Occipital lobe (tissue), 2 donors: ENCODE data around the gene ARAP2. TPM values are rescaled to one million over a fixed set of nuclear protein-coding genes. Genes with fewer than 3 reads are reported as not detected.

Experiments
- DNase-seq: peaks from one replicate; lab custom pipeline; 2025; lab: John Stamatoyannopoulos, UW
- total RNA-seq: library from RNA; depleted of rRNA; stranded (reverse); fragments of >200 nt; gene quantifications from one replicate; pipeline ENCODE4 v1.2.3, GENCODE V29; 2014

Gene ARAP2
- total RNA-seq, 1 donor from 2014 or later, result 91.2 TPM

DNA sequence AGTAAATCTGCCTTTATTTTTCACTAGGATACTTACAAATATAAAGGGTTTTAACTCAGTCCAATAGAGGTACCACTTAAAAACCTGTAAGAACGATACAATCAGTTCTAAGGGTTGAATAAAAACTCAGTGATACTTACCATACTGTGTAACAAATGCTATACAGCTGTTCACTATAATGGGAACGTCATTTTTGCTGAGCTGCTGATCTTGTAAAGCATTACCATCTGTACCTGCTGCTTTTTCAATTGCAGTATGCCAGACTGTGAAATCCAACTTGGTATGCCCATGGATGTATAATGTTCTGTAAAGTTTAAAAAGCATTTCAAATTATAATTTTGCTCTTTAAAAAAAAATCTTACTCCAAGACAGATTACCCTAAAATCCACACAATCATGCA lies 111.2 kb downstream of the ARAP2 start:
- DNase-seq, result no peak

DNA sequence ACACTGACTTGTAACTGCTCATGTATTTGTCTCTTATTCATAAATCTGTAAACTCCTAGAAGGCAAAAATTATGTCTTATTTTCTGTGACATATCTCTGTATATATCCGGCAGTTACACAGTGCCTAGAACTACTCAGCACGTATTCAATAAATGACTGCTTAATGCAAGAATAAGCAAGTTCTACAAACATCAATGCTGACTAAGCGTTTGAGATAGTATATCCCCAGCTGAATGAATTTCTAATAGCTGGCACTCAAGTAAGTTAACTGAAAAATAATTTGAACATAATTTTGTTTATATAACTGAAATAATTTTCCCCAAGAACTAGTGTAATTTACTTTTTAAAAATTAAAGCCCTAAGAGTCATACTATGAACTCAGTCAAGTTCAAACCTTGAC lies 113.7 kb downstream of the ARAP2 start:
- no peak for DNase-seq

DNA sequence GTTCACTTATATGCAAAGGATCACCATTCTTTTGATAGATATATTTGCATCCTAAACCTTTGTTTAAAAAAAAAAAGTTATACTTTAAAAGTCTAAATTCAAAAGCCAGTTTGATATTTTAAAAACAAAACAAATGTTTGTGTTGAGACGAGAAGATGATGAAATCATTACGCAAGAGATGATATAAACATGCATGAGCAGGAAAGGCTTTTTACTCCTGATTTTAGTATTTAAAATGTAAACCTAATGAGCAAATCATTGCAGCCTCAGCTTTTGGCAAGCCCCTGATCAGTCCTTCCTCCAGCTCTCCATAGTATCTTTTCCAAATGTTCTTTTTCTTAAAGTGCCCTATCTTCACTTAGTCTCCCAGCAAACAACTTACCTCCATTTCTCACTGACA lies 115.6 kb downstream of the ARAP2 start:
- no peak for DNase-seq

DNA sequence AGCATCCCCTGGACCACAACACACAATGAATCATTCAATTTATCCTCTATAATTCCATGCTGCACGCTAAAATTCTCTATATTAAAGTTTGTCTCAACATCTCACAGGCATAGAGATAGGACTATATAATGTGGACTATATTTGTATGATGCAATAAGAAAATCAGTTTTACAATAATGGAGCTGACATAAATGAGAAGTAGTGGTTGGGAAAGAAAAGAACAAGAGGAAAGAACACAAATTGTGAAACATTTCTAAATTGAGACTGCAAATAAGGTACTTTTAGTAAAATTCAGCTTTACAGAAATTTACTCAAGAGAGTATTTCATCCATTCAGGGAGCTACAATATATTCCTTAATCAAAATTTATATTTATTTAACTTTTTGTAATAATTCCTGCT lies 120.4 kb downstream of the ARAP2 start:
- DNase-seq, result no peak

DNA sequence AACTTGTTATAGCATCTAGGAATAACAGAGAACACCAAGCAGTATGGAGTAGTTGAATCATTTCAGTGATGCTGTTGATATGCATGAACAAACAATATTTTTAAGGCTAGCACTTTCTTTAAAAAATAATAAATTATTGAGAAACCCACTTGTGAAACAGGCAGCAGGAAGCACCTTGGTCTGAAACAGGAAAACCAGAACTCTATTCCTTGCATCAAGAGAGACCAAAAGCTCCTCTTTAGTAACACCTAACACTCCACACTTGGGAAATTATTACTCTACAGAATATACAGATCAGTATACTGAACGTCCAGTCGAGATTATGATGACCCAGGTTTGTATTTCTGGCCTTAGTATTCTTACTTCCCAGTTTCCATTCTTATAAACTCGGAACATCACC lies 129.0 kb downstream of the ARAP2 start:
- DNase-seq, result no peak

DNA sequence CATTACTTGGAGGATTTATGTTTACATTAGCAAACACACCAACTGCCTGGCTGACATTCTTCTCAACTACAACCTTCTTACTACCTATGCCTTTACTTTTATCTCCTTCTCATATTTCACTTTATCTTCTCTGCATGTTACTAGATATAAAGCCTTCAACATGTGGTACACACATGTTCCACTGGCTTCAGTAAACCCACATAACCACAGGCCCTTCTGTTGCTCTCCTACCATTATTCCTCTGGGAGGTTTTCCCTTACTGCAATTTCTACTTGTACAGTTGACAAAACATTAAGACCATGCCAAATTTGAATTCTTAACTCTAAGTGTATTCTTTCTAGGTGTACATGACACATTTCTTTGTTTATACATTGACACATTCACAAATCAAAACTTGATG lies 133.1 kb downstream of the ARAP2 start:
- no peak for DNase-seq

DNA sequence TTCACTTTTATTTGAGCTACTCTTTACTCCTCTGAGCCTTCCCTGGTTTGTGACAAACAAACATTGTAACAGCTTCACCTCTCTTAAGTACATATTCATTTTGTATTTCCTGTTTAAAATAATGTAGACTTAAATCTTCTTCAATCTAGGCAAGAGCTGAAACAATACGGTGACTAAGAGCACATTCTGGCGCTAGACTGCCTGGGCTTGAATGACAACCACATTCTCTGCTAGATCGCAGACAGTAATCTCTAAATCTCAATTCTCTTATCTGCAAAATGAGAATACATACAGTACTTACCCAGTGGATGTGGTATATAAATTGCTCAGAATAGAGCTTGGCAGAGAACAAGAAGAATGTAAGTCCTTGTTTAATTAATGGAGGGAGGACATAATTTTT lies 144.8 kb downstream of the ARAP2 start:
- no peak for DNase-seq

DNA sequence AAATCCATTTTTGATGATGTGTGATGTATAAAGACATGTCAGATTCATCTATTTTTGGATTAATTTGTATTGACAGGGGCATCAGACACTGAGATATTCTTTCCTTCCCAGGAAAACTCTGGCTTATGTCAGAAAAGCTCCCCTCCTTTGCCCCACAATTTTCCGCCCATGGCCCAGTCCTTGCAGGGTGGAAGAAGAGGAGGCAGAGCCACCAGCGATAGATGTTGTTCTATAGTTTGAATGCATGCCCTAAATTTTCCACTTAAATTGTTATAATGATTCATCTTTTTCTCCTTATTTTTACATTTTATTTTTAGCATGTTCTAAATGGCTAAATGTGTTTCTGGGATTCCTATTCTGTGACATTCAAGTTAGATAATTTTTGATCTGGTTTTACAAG lies 149.3 kb downstream of the ARAP2 start:
- DNase-seq, result no peak

DNA sequence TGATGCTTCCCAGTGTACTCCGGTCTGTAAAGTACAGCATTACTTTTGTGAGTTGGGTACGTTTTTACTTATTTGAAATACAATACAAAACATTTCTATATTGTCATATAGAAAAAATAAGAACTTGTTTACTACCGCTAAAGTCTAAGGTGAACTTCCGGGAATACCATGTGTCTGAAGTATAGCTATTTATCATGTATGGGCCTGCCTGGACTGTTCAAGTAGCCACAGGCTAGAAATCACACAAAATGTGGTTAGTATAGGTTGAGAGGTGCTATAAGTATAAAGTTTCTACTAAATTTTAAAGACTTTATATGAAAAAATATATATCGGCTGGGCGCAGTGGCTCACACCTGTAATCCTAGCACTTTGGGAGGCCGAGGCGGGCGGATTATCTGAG lies 152.3 kb downstream of the ARAP2 start:
- no peak for DNase-seq

DNA sequence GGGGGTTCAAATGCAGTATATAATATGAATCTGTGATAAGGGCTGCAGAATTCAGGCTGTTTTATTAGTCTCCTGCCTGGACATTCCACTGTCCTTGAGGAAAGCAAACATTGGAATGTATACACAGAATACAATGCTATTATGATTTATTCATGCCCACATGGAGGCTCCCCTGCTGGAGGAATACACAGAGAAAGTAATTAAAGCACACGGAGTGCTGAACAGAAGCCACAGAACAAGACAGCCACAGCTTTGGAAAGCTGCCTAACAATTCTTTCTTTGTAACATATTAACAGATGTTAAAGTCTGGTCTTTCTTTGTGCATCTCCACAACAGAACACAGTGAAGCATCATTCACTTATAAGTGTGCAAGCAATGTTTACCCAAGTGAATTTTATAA lies 155.8 kb downstream of the ARAP2 start:
- DNase-seq, result no peak

DNA sequence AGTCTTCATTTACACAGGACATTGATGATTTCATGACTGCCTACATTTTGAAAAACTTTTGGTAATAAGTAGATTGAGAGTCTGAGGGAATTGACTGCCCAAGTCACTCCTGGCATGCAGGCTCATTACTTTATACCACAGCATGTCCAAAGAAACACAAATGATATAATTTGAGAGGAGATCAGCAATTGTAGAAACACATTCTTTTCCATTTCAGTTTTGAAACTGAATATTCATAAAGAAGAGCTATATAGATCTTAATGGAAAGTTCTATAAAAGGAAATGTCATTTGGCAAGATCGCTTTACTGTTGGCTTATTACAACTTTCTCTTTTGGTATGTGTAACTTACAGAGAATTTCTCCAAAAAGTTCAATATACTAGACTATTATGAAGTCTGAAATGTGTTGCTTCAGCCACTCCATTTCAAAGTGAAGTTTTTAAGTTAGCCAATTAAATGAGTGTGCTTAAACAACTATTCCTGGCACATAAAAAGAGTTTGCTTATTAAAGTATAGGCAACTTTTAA lies 158.0 kb downstream of the ARAP2 start:
- no peak for DNase-seq

DNA sequence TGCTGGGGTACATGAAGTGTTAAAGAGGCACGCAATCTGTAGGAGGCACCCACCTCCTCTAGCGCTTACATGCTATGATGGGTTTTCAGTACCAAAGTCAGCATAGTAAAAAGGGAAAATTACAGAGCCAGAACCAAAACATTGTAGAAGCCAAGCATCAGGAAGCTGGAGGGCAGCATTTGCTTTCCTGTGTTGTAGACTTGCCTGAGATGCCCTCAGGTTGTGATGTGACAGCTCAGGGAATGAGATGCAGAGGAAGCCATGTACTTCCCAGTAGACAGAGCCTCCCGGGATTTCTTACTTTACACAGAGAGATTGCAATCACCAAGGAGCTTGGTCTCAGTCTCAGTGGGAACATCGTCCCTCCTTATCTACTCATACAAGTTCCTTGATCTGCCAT lies 161.5 kb downstream of the ARAP2 start:
- no peak for DNase-seq

DNA sequence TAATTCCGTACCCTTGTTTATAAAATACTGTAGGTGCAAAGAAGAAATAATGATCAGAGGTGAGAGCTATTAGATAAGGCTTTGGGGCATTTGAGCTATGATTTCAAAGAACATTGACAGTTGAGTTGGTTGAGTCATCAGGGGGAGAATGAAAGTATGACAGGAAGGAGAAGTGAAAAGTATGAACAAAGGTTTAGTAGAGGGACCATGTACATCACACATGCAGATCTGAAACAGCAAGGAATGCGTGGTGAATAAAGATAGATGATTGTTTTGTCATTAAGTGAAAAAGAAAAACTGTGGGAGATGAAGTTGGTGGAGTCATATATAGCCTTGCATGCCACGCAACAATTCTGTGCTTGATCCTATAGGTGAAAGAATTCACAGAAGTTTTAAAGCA lies 163.1 kb downstream of the ARAP2 start:
- DNase-seq, result no peak

DNA sequence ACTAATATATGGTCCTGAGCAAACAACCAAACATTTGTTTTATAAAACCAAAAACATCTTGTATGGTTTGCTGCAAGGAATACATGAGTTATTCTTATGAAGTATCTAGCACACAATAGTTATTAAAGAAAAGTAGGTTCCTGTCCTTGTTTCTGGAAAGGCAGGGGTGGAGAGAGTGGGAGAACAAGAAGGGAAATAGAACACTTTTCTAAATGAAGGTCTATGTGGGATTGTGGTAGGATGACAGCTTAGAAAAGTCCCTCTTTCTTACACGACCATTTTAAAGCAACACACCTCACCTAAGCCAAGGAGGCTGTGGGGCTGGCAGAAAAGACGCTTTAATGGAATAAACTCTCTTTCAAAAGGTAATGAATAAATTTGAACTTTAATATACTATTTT lies 164.6 kb downstream of the ARAP2 start:
- no peak for DNase-seq

DNA sequence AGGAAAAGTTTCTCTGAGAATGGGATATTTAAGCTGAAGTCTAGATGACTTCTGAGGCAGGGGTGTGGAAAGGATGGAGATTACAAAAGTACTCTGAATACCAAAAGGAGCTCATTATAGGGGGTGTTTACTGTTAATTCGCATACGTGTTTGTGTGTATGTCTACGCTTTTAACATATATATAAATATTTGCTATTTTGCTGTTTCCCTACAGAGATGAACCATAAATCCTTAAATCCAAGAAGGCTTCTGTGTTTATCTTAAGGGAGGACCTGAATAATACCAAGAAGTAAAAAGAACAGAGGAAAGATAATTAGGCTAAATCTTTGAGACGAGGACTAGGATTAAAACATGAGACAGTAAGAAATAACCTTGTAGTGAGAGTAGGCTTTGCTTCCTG lies 166.0 kb downstream of the ARAP2 start:
- DNase-seq, result no peak

DNA sequence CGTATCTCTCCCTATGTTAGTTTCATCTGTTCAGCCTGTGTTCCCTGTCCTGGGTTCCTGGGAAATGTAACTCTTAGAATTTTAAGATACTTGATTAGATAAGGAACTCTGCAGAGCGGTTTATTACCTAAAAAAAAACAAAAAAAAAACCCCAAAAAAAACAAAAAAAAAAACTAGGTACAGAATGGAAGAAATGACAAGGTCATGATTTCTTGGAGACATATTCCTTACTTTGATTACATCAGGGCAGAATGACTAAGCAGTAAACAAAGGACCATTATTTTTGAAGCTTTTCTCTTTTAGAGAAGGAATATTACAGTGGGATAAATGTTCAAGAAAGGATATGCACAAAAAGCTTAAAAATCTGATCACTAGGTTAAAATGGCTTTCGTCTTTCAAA lies 171.8 kb downstream of the ARAP2 start:
- DNase-seq, result no peak

DNA sequence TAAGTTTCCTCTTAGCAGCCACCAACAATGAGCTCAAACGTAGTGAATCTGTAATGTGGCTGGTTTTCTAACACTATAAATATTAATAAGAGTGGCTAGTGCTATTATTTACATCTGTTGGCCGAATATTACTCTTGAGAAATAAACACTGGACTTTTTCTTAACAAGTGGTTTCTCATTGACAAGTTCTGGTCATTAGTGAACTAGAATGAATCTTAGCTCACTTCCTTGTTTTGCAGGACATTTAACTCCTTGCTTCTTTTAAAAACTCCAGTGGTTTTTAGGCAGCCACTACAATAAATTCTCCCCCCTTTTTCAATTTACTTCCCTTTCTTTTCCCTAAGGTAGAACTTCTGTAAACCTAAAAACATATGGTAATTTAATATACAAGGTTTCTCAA lies 177.2 kb downstream of the ARAP2 start:
- no peak for DNase-seq

DNA sequence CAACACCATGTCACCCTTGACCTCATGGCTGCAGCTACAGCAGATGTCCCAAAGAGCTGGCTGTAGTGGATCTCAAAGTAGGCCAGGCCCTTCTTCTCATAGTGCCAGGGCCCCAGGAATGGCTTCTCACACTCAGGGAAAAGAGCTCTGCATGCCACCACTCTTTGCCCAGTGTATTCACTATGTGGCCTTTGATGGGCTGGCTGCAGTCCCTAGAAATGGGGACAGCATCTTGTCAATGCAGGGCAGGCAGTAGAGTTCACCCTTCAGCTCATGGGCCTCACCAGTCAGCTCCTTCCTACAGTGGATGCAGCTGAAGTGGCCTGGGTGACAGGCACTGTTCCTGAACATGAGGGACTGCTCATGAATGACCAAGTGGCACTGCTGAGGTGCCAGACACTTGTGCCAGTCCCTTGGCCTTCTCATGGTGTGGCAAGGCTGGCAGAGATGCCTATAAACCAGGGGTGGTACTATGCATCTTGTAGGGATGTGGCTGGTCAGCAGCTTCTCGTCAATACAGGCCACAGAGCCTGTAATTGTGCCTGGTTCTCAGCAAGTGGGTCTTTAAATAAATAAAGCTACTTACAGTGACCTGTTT lies 178.9 kb downstream of the ARAP2 start:
- DNase-seq, result no peak

DNA sequence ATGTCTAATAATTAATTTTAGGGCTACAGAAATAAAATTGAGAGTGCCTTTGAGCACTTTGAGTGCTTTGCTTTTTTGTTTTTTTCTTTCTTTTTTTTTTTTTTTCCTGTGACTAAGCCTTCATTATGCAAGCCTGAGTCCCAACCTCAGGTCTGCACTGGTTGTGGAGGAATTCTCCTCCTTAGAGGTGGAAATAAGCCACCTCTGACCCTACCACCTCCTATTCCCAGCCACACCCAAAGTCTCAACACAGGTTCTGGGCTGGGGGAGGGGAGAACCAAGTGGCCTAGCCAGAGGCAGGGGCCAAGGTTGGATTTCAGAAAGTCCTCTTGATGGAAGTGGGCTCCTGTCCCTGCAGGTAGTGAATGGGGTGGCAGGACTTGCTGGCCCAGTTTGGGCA lies 180.2 kb downstream of the ARAP2 start:
- no peak for DNase-seq

DNA sequence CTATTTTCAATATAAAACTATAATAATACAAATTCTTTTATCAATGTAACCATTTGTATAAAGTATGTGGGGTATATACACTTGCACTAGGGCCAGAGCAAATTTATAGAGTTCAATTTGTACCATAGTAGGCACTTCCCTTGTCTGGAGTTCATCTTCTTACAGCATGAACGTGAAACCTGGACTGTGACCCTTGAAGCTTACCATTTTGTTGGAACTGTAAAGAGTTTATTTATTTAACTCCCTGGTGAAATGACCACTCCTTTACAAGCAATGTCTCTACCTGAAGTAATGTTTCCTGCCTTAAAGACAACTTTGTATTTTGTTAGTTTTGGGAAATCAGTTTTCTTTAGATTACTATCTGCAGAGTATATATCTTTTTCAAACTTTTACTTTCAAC lies 188.2 kb downstream of the ARAP2 start:
- DNase-seq, result no peak

DNA sequence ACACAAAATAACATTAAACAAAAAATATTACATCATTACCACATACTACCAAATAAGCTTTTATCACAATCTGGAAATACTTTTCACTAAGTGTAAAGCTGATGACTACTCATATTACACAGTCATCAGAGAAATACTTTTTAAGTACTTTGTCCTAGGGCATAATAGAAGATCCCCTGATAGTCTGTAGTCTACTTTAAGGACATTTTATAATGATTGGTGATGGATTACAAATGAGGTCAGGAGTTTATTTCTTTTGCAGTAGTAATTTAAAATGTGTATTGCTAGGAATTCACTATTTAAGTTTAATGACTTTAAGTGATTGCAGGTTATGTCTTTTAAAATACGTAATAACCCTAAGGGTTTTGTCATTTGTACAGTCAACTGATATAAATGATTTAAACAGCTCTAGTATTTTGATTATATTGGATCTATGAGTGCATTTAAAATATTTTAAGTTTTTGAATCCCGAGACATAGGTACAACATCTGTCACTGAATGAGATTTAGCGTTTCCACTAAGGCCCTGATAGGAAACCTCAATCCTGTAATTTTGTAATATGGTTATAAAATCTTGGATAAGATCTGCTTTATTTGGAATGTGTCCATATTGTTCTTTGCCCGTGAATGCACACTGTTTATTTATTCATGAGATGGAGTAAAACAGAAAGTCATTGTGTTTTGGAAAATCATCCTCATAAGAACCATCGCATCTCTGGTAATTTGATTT lies 189.5 kb downstream of the ARAP2 start:
- no peak for DNase-seq

DNA sequence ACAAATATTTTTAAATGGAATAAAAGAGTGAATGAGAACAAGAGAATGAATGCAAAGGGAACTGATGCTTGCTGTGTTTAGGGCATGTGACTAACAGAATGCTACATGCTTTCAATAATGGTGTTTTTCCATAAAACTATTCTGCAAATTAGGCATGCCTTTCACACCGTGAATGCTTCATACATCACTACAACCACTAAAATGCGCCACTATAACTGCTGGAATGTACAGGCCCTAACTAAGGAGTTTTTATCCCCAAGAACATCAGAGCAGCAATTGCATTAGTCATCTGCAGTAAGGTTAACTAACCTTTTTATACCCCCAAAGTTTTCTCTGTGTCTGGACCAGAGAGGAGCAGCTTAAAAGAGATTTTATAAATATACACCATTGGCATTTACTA lies 190.4 kb downstream of the ARAP2 start:
- no peak for DNase-seq

DNA sequence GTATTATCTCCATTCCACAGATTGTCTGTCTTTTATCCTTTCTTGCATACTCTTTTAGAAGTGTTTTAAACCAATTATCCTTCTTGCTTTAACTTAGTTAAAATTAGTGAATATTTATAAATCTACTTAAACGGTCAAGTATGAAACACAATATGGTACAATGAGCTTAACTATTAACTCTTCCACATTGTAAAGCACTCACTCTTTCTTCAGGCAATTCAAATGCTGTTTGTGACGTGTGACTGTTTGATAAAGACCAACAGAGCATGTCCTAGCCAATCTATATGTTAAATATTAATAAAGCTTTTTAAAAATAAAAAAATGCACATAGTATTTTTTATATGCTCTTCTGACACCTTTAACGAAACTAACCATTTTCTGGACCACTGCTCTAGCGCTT lies 192.7 kb downstream of the ARAP2 start:
- DNase-seq, result no peak

DNA sequence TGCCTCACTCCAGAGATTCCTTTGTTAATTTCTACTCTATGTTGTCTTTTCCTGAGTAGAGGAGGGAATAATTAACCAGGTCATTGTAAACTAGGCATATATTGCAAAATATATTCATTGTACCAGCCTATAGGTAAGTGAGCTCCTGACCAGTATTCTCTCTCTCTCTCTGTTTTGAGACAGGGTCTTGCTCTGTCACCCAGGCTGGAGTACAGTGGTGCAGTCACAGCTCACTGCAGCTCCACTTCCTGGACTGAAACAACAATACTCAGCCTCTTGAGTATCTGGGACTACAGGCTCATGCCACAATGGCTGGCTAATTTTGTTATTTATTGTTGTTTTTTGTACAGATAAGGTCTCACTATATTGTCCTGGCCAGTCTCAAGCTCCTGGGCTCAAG lies 198.3 kb downstream of the ARAP2 start:
- no peak for DNase-seq
